K562 (cell line): ENCODE measurements around the gene MED15. TPM values are rescaled to one million over a fixed set of nuclear protein-coding genes. Genes with fewer than 3 reads are reported as not detected.

Experiments
- ATAC-seq: fragments of 200-7000 bp; cut with Tn5 transposase; 3 replicates; pipeline ENCODE4 v1.9.1; 2020; ENCODE audit warnings: moderate library complexity
- BruUV-seq: library from RNA; stranded (reverse); fragments of 400-500 nt; replicated peaks from 2 replicates; lab custom pipeline; 2021; lab: Mats Ljungman, UMichigan
- CTCF ChIA-PET: fragments of 300-600 bp; formaldehyde crosslinking; extraction: SDS; loops from one replicate; lab custom pipeline; 2021; ENCODE audit warnings: low intra/inter-chr PET ratio; lab: Yijun Ruan, JAX
- POLR2A ChIA-PET: fragments of 300-600, 350-650 bp; sonication (Branson Sonifier 250); formaldehyde crosslinking; extraction: SDS; loops from one replicate; lab custom pipeline; 2021; ENCODE audit warnings: antibody characterized with exemption, inconsistent platforms; lab: Yijun Ruan, JAX
- DNase-seq, 4 experiments: peaks; one replicate each; pipeline versions ENCODE4 v3.0.0 to v3.0.0-alpha.2; 2011 to 2018; ENCODE audit warnings: low spot score in 3 of 4, mixed read lengths in 3 of 4; ENCODE audit errors: extremely low read depth in 1 of 4
- FAIRE-seq: peaks from 2 replicates; lab custom pipeline; 2011; peaks lifted over from hg19 to GRCh38; lab: Jason Lieb, UNC
- H2AFZ ChIP-seq: 2 replicates; pipeline ENCODE4 v1.6.0; 2011; ENCODE audit warnings: low read depth, low read length, control low read depth, inconsistent platforms
- H3K27ac ChIP-seq: fragments of 200-600 bp; 3 replicates; pipeline ENCODE4 v1.8.0; 2011; ENCODE audit warnings: low read depth, mild to moderate bottlenecking, control low read depth, inconsistent platforms, low read length, moderate library complexity, mixed read lengths; ENCODE audit errors: extremely low read depth
- H3K27me3 ChIP-seq, 2 experiments: fragments of 300-600 bp in 1 of 2; 2 replicates in 1 of 2; 3 replicates in 1 of 2; pipeline versions ENCODE4 v1.6.0 to v1.8.0; 2011; ENCODE audit warnings: inconsistent platforms in 2 of 2, low read length in 2 of 2, mild to moderate bottlenecking in 1 of 2, mixed read lengths in 1 of 2, moderate library complexity in 1 of 2; ENCODE audit not compliant: control insufficient read depth in 2 of 2, insufficient read depth in 2 of 2
- H3K36me3 ChIP-seq: fragments of 300-600 bp; 3 replicates; pipeline ENCODE4 v1.8.0; 2011; ENCODE audit warnings: mild to moderate bottlenecking, low read length, inconsistent platforms; ENCODE audit not compliant: control insufficient read depth, insufficient read depth
- H3K4me1 ChIP-seq, 2 experiments: fragments of 200-600 bp in 1 of 2; replicated peaks in 1 of 2; 2 replicates in 1 of 2; 3 replicates in 1 of 2; pipeline versions ENCODE4 v1.5.1 to v1.8.0; 2011; ENCODE audit warnings: inconsistent platforms in 2 of 2, low read length in 2 of 2, mild to moderate bottlenecking in 1 of 2, mixed read lengths in 1 of 2, moderate library complexity in 1 of 2; ENCODE audit not compliant: control insufficient read depth in 2 of 2, insufficient read depth in 2 of 2
- H3K4me2 ChIP-seq: 2 replicates; pipeline ENCODE4 v1.6.1; 2011; ENCODE audit warnings: low read length, control low read depth, inconsistent platforms, mixed read lengths; ENCODE audit not compliant: insufficient read depth
- H3K4me3 ChIP-seq: fragments of 200-600 bp; sonication (generic), shearing (Covaris generic); 2 replicates; pipeline ENCODE4 v1.5.1; 2016; ENCODE audit warnings: control low read depth, inconsistent platforms
- H3K79me2 ChIP-seq: fragments of 200-600 bp; 3 replicates; pipeline ENCODE4 v1.8.0; 2011; ENCODE audit warnings: low read length, inconsistent platforms; ENCODE audit not compliant: control insufficient read depth, insufficient read depth
- H3K9ac ChIP-seq, 2 experiments: 2 replicates each; pipeline versions ENCODE4 v1.6.0 to v1.6.1; 2011; ENCODE audit warnings: low read depth in 2 of 2, low read length in 2 of 2, control low read depth in 1 of 2, inconsistent platforms in 1 of 2, mild to moderate bottlenecking in 1 of 2, mixed read lengths in 1 of 2; ENCODE audit not compliant: insufficient read depth in 1 of 2
- H3K9me1 ChIP-seq: one replicate; pipeline ENCODE4 v1.6.0; 2011; ENCODE audit warnings: inconsistent platforms, mild to moderate bottlenecking, low read length, moderate library complexity; ENCODE audit not compliant: control insufficient read depth, insufficient read depth
- H3K9me3 ChIP-seq: replicated peaks from 2 replicates; pipeline ENCODE4 v1.5.1; 2011; ENCODE audit warnings: low read depth, low read length, inconsistent platforms; ENCODE audit not compliant: control insufficient read depth, insufficient read depth
- H4K20me1 ChIP-seq: replicated peaks from 2 replicates; pipeline ENCODE4 v1.6.1; 2011; ENCODE audit warnings: low read length, inconsistent platforms, mixed read lengths; ENCODE audit not compliant: control insufficient read depth, insufficient read depth
- BCOR ChIP-seq: fragments of 450-650 bp; IDR thresholded peaks from 2 replicates; pipeline ENCODE4 v1.6.1; 2016
- DACH1 ChIP-seq: fragments of 450-650 bp; IDR thresholded peaks from 2 replicates; pipeline ENCODE4 v1.6.1; 2018; ENCODE audit not compliant: partially characterized antibody
- FOXA3 ChIP-seq, 2 experiments: fragments of 450-650 bp in 1 of 2; sonication (generic) in 1 of 2; formaldehyde crosslinking; IDR thresholded peaks in 1 of 2; conservative IDR thresholded peaks in 1 of 2; 2 replicates each; pipeline versions ENCODE4 v1.4.0 to v1.8.0; 2020 to 2022; ENCODE audit warnings: mild to moderate bottlenecking in 2 of 2, missing genetic modification reagents in 1 of 2
- IRF2 ChIP-seq: sonication (generic); formaldehyde crosslinking; IDR thresholded peaks from 2 replicates; pipeline ENCODE4 v1.8.1; 2022; ENCODE audit warnings: mild to moderate bottlenecking, missing genetic modification reagents
- KLF1 ChIP-seq: fragments of 450-650 bp; IDR thresholded peaks from 2 replicates; pipeline ENCODE4 v1.6.1; 2016; ENCODE audit warnings: missing genetic modification characterization, missing compliant biosample characterization
- LARP7 ChIP-seq: fragments of 450-650 bp; IDR thresholded peaks from 2 replicates; pipeline ENCODE4 v1.6.1; 2016
- MYBL2 ChIP-seq, 2 experiments: fragments of 450-650 bp in 1 of 2; sonication (generic) in 1 of 2; formaldehyde crosslinking in 1 of 2; IDR thresholded peaks; 2 replicates each; pipeline versions ENCODE4 v1.6.1 to v1.8.1; 2017 to 2022; ENCODE audit warnings: borderline replicate concordance in 1 of 2, inconsistent platforms in 1 of 2, low read depth in 1 of 2, mild to moderate bottlenecking in 1 of 2, missing genetic modification reagents in 1 of 2, moderate library complexity in 1 of 2
- SNRNP70 ChIP-seq: fragments of 200-400 bp; formaldehyde crosslinking; optimal IDR thresholded peaks from 2 replicates; pipeline ENCODE3; 2017; ENCODE audit warnings: low read depth, low read length
- TBL1XR1 ChIP-seq, 2 experiments: IDR thresholded peaks; 2 replicates each; pipeline ENCODE4 v1.6.1; 2012; ENCODE audit warnings: improper control_type of control experiment in 2 of 2, low read length in 2 of 2, mild to moderate bottlenecking in 1 of 2
- WGBS: fragments of 100-300 bp; shearing (Covaris generic); methylation state at CpG from one replicate; pipeline ENCODE4 v1.1.6; 2016; ENCODE audit warnings: low coverage, mixed read lengths; ENCODE audit not compliant: insufficient coverage; ENCODE audit errors: missing lambda C conversion rate; 5-methylcytosine and 5-hydroxymethylcytosine counted together
- in situ Hi-C: fragments of 300-500 bp; cut with MboI; formaldehyde crosslinking; loops from 4 replicates; pipeline ENCODE4 v1.15.0; 2018; ENCODE audit warnings: inconsistent platforms, mixed read lengths
- intact Hi-C: fragments of 100-400 bp; cut with micrococcal nuclease; formaldehyde crosslinking; loops from 2 replicates; pipeline ENCODE4 v1.14.2; 2022
- polyA plus RNA-seq, 8 experiments: library from polyadenylated mRNA; depleted of rRNA in 4 of 8; stranded (reverse) in 5 of 8; unstranded in 3 of 8; fragments of >200 nt; fragmentation: Nextera tagmentation in 2 of 8; fragmentation: Illumina TruSeq in 1 of 8; extraction: Ambion mirVana in 2 of 8; extraction: Trizol in 1 of 8; gene quantifications; 2 replicates each; pipeline versions ENCODE4 v1.2.1 to v1.2.3, GENCODE V29; 2011 to 2014; ENCODE audit warnings: inconsistent platforms in 1 of 8, missing spikeins in 1 of 8
- total RNA-seq, 7 experiments: library from RNA; depleted of rRNA in 6 of 7; stranded (reverse); fragments of >200 nt in 6 of 7; fragmentation: Illumina TruSeq in 2 of 7; extraction: Trizol in 2 of 7; gene quantifications; 2 replicates each; pipeline versions ENCODE4 v1.2.1 to v1.2.3, GENCODE V29; 2011 to 2021; ENCODE audit warnings: low replicate concordance in 1 of 7
- TF ChIP-seq, protein P1 (sequence below): sonication (generic); formaldehyde crosslinking; IDR thresholded peaks from 2 replicates; pipeline ENCODE4 v1.8.1; 2022; ENCODE audit warnings: missing genetic modification reagents

Gene MED15
- total and polyA plus RNA-seq, 9 of the 15 experiments (the other 6 are each of a cell fraction or from before 2014, with no cell fraction given) = 4.0 to 271 (median 60.1) TPM

DNA sequence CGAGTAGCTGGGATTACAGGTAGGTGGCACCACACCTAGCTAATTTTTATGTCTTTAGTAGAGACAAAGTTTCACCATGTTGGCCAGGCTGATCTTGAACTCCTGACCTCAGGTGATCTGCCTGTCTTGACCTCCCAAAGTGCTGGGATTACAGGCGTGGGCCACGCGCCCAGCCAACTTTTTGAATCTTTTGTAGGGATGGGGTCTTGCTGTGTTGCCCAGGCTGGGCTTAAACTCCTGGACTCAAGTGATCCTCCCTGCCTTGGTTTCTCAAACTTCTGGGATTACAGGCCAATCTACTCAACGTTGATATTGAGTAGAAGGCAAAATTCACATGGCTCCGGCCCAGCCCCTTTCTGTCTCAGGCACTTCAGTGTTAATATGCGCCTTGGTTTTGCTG is 93.9 kb downstream of the MED15 start:
- H3K4me2 ChIP-seq = no peak overlapping the region
- 20% methylated on average over 7 of the region's 7 CpGs for WGBS
- peaks cover 5% of the 10 kb centered on the region for H3K9me1 ChIP-seq
- no peaks in the 10 kb centered on the region for H3K9me3 ChIP-seq
- no peak overlapping the region for H3K9ac ChIP-seq
- no peak for DNase-seq
- H4K20me1 ChIP-seq = peaks cover 33% of the 10 kb centered on the region
- ChIA-PET CTCF (interaction anchor here (0.6 kb wide), 1 partner anchor 32 kb away, joined by 4 read pairs; no protein-coding TSS in a partner anchor), POLR2A (interaction anchor here (0.6 to 8.2 kb wide), 6 partner anchors 8 to 192 kb away, joined by 3 to 96 read pairs (median 4); no protein-coding TSS in a partner anchor)
- no TSS peak for BruUV-seq
- H3K4me3 ChIP-seq = no peak overlapping the region
- TF ChIP-seq IRF2 = peak; percentile 87; the same call in 1 of the 2 replicates
- TF ChIP-seq KLF1 (tag) = 0 out of 2 replicates have a peak, but pooled peaks have one; percentile 6
- peak; percentile 0 for TF ChIP-seq DACH1
- no peak for TF ChIP-seq SNRNP70
- peak; percentile 29; the same call in 1 of the 2 replicates for TF ChIP-seq BCOR
- TF ChIP-seq, protein P1, sequence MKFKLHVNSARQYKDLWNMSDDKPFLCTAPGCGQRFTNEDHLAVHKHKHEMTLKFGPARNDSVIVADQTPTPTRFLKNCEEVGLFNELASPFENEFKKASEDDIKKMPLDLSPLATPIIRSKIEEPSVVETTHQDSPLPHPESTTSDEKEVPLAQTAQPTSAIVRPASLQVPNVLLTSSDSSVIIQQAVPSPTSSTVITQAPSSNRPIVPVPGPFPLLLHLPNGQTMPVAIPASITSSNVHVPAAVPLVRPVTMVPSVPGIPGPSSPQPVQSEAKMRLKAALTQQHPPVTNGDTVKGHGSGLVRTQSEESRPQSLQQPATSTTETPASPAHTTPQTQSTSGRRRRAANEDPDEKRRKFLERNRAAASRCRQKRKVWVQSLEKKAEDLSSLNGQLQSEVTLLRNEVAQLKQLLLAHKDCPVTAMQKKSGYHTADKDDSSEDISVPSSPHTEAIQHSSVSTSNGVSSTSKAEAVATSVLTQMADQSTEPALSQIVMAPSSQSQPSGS (CRISPR knock-in tag) = 0 out of 2 replicates have a peak, but pooled peaks have one; percentile 75
- no peak for TF ChIP-seq MYBL2 (IDR thresholded peaks at IDR 0.05; ENCODE audit: low read depth)
- peak; percentile 45; the same call in 1 of the 2 replicates for TF ChIP-seq MYBL2 (CRISPR knock-in tag; IDR thresholded peaks at IDR 0.05; ENCODE audit: borderline replicate concordance)
- TF ChIP-seq FOXA3 (CRISPR knock-in tag; conservative IDR thresholded peaks at IDR 0.05 in 1 of 2, IDR thresholded peaks at IDR 0.05 in 1 of 2) = 0 out of 4 replicates have a peak, but pooled peaks of 1 of the 2 experiments have one; percentile 9
- TF ChIP-seq LARP7 = no peak
- no peak for TF ChIP-seq TBL1XR1 (IDR thresholded peaks at IDR 0.05; ENCODE audit: low read length in 2 of 2)
- intact Hi-C loops (no loop called here), in situ Hi-C loops (loop anchor here (25.0 kb wide), 1 partner anchor 536 kb away; no protein-coding TSS in a partner anchor)
- peaks cover 0 to 25% of the 10 kb centered on the region in 2 experiments; a peak in 2 of 5 replicates for H3K4me1 ChIP-seq
- no peaks in the 10 kb centered on the region for H3K79me2 ChIP-seq
- peaks cover 45 to 67% of the 10 kb centered on the region in 2 experiments; a peak in 4 of 5 replicates for H3K27me3 ChIP-seq
- no peaks in the 10 kb centered on the region for H3K36me3 ChIP-seq
- no peak overlapping the region for H2AFZ ChIP-seq
- FAIRE-seq = no peak
- H3K27ac ChIP-seq = no peak overlapping the region
- no peak for ATAC-seq
